Stimulated activated CD4-positive, alpha-beta T cell treated with anti-CD3 and anti-CD28 coated beads, Interleukin-12 subunit alpha, Interleukin-12 subunit beta, amount 100 ng/mL, for 4 hours (primary cell): ENCODE results near the gene GPHN.
"Not testable (repeated sequence)": the region's sequence is repeated elsewhere in the genome, so short reads cannot be mapped to it uniquely, and the experiment has no call there.

Source experiments
- DNase-seq: peaks from one replicate; pipeline ENCODE4 v3.0.0-alpha.2; 2020

GPHN gene

GRCh38 chr14:66972469-66972868, 464.5 kb downstream of the GPHN start:
- DNase-seq = no peak

DNA sequence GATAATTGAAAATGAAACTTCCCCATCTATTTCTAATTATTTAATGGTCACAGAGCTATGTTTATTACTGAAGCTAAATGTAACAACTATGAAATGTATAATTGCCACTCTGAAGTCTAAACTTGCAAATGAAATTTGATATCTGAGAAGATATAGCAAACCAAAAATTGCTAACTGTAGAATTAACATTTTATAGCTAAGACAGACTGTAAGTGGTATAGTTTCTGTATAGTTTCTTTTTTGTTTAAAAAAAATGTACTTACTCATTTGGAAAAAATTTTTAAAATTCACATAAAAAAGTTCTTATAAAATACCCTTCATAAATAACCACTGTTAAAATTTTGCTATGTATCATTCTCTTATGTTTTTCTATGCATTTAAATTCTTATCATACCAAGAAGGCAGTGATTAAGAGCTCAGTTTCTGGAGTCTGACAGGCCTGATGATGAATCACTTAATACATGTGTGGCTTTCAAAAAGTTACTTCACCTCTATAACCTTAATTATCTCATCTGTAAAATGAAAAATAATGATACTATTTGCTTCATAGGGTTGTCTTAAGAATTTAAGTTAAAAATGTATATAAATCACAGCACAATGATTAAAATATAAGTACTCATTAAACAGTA, 466.6 kb downstream of the GPHN start:
- DNase-seq = no peak

DNA sequence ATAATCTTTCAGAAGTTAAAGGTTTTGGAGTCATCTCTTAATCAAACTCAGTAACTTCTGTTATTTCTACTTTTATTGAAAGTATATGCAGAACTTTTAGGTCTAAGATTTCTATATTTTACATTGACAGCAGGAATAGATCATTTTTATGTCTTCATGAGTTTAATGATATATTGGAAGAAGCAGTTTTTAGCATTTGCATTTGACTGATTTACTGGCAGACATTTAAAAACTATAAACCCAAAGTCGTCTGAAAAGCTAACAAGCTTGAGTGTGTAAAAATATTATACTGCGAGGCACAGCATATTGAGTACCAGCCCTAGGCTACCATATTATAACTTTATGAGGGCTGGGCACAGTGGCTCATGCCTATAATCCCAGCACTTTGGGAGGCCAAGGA, 467.3 kb downstream of the GPHN start:
- no peak for DNase-seq

- DNase-seq = no peak
These were observed 471.4 kb downstream of the GPHN start for GRCh38 chr14:66979101-66979974.

DNA sequence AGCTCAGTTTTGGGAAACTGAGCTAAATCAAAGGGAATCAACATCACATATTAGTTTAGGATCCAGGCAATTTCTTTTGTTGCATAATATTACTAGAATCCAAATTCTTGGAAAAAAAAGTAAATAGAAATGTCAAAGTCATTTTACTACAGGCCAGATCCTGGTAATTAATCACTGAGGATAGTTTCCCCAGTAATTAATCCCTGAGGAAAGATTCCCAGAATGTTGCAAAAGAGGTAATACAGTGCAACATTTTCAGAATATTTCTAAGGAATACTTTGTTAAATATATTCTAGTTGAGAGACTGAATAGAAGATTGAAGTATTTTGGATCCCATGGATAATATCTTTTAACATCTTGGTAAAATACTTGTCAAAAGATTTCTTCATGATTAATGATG, 474.3 kb downstream of the GPHN start:
- no peak for DNase-seq

DNA sequence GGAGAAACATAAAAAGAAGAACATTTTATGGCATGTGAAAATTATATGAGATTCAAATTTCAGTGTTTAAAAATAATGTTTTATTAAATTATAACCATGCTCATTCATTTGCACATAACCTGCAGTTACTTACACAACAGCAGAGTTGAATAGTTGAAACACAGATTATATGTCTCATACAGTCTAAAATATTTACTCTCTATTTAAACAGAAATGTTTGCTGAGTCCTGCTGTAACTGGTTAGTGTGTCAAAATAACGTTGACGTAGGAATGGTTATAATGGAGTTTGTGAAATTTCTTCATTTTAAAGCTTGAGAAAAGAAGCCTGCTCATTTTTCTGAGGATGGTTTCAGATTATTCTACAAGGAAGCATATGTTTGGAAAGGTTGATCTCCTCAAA, 484.8 kb downstream of the GPHN start:
- no peak for DNase-seq

DNA sequence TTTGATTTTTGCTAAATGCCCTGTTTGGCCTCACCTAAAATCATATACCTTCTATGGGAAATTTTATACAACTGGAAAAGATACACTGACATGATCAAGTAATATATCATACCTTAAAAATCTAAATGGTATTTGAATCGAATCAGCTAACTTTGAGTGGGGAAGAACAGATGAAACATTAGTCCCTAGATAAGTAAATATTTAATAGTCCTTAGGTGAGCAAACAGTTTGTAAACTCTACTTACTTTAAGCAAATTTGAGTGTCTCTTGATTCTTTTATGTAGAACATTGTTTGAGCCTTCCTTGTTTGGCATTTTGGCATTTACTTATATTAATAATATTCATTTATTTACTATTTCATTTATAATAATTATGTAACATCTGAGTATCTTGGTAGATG, 485.6 kb downstream of the GPHN start:
- no peak for DNase-seq

DNA sequence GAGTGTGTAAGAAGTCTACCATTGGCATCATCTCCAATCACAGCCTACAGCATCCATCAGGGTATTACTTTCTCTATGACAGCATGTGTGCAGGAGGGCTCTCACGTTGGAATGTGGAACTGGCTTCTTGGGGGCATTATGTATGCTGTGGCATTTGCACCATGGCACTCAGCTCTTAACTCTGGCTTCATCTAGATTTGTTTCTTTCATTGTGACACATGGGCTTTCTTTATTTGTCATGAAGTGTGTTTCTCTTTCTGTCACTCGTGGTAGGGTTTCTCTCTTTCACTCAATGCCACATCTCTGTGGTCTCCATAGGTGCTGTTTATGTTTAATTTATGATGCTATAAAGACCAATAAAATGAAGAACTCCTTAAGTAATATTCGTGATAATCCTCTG, 490.1 kb downstream of the GPHN start:
- no peak for DNase-seq

GRCh38 chr14:66999978-67000377, 492.0 kb downstream of the GPHN start:
- DNase-seq = no peak

DNA sequence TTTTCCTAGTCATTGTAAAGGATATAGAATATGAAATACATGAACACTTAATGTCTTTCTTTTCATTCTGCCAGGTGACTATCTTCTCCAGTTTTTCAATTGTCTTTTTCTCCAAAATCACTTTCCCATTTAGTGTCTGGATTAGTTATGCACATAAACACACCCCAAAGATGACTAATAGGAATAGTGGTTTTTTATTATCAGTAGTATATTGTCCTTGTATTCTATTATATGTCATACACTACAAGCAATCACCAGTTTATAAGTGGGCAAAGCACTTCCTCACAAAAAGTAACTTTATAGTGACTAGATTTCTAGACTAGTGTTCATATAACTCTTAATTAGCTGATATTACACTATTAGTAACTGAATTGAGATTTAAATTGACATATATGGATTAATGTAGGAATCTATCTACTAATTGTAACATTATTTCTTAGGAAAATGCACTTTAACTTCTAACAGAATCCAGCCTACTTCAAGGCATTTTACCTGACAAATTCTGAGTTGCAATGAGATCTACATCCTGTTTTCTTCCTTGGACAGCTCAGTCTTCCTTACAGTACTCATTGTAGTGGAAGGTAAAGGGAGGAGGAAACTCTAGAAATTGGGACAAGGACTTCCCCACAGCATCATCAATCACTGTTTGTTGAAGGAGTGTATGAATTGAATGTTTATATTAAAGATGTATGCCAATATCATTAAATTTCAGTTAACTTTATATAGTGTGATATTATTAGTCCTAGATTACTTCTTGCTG, 495.2 kb downstream of the GPHN start:
- DNase-seq = no peak

DNA sequence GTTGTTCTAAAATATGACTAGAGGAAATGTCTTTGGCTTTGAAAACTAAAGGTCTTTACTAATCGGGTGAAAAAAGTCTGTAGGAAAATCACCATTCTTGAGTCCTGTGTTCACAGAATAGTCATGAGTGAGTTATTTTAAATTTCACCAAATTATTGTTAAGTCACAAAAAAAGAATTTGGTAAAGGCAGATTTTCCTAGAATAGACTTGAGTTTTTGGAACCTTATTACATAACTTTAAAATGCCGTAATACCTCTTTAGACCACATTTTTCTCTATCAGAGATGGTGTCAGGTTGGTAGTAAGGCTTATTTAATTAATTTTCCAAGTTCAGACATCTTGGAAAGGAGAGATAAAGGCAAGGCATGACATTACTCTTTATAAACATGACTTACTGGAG, 496.6 kb downstream of the GPHN start:
- no peak for DNase-seq

DNA sequence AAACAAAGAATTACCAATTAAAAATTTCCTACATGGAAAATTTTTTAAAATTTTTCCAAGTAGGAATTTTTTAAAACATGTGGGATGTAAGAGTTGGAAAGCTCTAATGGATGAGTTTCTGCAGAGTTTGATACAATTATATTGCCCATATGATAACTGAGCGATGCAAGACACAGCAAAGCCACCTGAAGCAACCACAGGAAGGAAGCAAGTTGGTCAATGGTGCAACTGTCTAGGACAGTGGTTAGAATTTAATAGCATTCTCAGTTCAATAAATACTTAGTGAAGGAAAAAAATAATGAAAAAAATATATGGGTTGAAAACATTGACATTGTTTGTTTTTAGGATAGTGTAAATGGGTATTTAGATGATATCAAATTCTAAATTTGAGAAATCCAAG, 502.7 kb downstream of the GPHN start:
- no peak for DNase-seq

DNA sequence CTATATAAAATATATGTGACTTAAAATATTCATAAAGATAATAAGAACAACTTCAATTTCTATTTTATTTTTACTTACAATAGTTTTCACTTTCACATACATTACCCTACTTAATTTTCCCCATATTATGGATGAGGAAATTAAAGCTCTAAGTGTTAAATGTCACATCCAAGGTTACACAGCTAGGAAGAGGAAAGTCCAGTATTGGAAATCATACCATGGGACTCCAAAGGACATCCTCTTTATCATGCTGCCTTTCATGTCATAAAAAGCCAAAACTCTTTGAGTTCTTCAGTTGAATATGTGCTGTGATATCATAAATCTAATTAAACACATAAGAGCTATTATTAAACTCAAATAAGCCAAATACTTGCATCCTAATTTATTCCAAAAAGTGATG, 508.9 kb downstream of the GPHN start:
- no peak for DNase-seq

DNA sequence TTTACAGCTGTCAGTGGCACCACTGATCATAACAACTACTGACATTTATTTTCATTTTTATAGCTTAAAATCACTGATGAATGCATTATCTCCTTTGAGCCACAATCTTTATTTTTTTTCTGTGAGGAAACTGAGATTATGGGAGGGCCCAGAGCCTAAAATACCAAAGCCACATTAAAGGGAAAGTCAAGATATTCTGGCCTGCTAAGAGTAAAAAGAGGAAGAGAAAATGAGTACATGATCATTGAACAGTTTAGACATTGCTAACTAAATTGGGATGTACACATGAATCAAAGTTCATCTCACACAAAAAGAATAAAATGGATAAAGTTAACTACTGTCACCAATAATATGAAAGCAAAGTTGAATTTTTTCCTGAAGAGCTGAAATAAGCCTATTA, 510.8 kb downstream of the GPHN start:
- no peak for DNase-seq

DNA sequence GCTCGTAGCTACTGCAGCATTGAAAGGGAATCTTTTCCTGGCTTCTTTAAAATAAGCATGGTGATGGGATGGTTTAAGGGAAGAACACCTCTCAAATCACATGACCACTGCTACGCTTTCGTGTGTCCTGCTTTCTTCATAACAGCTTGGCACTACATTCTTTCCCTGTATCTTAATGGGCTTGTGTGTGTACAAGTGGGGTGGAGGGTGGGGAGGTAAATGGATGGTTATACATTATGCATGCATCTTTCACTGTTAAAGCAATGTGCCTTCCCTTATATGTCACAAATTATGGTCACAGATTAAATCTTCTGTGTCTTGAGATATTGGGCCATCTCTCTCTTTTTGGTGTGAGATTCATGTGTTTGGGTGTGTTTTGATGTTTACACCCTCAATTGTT, 511.8 kb downstream of the GPHN start:
- no peak for DNase-seq

DNA sequence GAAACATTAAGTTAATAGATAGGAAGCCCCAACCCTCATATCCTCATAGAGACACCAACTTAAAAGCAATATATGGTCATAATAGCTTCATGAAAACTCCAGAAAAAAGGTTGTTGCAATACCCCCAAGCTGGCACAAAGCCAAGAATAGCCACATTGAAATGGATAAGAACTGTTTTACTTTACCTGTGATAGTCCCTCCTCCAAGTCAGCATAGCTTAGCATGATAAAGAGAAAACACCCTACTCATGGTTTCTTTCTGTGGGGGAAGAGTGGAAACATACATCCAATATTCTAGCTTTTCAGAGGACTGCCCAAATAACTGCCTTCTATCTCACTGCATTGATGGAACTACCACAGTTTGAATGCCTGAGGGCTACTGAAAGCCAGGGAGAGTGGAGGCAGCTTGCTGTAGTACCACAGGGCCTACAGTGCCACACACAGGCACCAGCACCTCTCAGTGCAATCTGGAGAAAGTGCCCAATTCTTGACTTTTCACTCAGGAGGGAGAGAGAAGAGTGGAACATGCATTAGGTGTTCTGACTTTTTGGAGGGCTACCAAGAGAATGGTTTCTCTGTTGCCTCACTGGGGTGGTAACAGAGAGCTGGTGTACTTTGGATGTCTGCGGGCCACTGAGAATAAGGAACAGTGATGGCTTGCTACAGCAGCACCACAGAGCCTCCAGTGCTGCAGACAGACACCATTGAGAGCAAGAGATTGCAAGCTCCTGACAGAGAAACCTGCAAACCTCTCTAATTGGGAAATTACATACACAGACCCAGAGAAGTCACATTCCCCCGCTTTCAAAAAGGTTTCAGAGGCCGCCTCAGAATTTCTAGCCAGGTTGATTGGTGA, 524.2 kb downstream of the GPHN start:
- DNase-seq = no peak

DNA sequence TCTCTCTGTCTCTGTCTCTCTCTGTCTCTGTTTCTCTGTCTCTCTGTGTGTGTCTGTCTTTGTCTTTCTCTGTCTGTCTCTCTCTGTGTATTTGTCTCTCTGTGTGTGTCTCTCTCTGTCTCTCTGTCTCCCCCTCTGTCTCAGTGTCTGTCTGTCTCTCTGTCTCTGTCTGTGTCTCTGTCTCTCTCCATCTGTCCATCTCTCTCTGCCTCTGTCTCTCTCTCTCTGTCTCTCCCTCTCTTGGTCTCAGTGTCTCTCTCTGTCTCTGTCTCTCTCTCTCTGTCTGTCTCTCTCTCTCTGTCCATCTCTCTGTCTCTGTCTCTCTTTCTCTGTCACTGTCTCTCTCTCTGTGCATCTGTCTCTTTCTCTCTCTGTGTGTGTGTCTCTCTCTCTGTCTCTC, 537.5 kb downstream of the GPHN start:
- no peak for DNase-seq

GRCh38 chr14:67050896-67051295, 542.9 kb downstream of the GPHN start:
- no peak for DNase-seq

DNA sequence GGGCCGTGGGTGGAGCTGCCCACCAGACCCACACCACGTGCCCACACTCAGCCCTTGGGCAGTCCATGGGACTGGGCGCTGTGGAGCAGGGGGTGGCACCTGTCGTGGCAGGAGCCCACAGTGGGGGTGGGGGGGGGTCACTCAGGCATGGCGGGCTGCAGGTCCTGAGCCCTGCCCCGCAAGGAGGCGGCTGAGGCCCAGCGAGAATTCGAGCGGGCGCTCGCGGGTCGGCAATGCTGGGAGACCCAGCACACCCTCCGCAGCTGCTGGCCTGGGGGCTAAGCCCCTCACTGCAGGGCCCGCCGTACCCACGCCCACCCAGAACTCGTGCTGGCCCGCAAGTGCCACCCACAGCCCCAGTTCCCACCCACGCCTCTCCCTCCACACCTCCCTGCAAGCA, 548.7 kb downstream of the GPHN start:
- no peak for DNase-seq

DNA sequence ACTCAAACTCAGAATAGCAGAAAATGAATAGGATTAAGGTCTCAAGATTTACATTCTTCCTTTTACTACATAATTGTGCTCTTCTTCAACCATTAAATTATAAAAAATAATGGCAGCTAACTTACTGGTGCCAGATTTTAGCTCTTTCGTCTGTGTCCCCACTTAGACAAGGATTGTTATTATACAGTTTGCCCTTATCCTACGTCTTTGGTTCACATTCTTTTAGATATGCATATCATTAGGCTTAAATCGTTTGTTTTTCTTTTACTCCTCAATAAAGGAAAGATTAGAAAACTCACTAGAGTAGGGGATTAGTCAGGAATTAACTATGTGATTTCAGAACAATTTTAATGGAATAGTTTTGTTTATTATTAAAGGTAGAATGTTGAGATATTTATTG, 551.6 kb downstream of the GPHN start:
- no peak for DNase-seq

- no peak for DNase-seq
These were observed 552.6 kb downstream of the GPHN start for GRCh38 chr14:67060546-67060945.

DNA sequence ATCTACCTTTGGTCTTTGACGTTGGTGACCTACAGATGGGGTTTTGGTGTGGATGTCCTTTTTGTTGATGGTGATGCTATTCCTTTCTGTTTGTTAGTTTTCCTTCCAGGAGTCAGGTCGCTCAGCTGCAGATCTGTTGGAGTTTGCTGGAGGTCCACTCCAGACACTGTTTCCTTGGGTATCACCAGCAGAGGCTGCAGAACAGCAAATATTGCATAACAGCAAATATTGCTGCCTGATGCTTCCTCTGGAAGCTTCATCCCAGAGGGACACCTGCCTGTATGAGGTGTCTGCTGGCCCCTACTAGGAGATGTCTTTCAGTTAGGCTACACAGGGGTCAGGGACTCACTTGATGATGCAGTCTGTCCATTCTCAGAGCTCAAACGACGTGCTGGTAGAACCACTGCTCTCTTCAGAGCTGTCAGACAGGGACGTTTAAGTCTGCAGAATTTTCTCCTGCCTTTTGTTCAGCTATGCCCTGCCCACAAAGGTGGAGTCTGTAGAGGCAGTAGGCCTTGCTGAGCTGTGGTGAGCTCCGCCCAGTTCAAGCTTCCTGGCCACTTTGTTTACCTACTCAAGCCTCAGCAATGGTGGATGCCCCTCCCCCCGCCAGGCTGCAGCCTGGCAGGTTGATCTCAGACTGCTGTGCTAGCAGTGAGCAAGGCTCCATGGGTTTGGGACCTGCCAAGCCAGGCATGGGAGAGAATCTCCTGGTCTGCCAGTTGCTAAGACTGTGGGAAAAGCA, 559.3 kb downstream of the GPHN start:
- not testable (repeated sequence) for DNase-seq
